ENCODE results near the gene IGFLR1. TPM values are rescaled to one million over a fixed set of nuclear protein-coding genes. Genes with fewer than 3 reads are reported as not detected.

The IGFLR1 gene
- total RNA-seq, 2 donors from 2014 or later, result 5.4 to 6.9 TPM

DNA sequence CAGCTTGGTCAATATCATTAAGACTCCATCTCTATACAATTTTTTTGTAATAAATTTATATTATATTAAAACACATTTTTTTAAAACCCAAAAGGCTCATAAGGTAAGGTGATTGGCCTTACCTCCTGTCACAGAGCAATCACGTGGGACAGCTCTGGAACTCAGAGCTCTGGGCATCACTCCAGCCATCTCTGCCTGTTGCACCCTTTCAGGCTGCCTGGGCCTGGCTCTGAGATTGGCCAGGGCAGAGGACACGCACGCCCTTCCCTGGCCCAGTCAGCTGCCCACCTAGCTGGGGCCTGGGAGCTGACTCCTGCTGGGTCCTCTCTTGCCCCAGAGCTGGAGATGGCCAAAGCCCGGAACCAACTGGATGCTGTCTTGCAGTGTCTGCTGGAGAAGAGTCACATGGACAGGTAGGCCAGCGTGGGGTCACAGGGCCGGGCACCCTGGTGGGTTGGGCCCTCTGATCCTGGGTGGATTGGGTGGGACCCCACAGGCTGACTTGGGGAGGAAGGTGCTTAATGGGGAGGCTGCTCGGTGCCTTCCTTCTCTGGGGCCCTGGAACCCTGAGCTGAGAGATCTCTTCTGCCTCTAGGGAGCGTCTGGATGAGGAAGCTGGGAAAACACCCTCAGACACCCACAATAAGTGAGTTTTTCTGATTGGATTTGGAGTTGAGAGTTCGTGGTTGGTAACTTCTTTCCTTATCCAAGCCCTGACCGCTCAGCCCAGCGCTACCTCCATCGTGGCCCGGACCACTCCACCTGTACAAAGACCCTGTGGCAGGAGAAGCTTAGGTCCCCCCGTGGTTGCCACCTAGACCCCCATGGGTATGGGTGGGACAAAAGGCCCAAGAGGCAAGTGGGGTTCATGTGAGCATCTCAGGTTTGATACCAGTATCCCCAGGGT lies 9.8 kb upstream of the IGFLR1 start:
- no peak overlapping the region for H3K4me3 ChIP-seq
- no peaks in the 10 kb centered on the region for H3K9me3 ChIP-seq
- H3K27me3 ChIP-seq, result no peaks in the 10 kb centered on the region
- TF ChIP-seq, protein P1, sequence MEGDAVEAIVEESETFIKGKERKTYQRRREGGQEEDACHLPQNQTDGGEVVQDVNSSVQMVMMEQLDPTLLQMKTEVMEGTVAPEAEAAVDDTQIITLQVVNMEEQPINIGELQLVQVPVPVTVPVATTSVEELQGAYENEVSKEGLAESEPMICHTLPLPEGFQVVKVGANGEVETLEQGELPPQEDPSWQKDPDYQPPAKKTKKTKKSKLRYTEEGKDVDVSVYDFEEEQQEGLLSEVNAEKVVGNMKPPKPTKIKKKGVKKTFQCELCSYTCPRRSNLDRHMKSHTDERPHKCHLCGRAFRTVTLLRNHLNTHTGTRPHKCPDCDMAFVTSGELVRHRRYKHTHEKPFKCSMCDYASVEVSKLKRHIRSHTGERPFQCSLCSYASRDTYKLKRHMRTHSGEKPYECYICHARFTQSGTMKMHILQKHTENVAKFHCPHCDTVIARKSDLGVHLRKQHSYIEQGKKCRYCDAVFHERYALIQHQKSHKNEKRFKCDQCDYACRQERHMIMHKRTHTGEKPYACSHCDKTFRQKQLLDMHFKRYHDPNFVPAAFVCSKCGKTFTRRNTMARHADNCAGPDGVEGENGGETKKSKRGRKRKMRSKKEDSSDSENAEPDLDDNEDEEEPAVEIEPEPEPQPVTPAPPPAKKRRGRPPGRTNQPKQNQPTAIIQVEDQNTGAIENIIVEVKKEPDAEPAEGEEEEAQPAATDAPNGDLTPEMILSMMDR (IDR thresholded peaks at IDR 0.05), result no peak
- no peaks in the 10 kb centered on the region for H3K4me1 ChIP-seq
- H3K36me3 ChIP-seq, result peaks cover 5% of the 10 kb centered on the region
- no peak overlapping the region for H3K27ac ChIP-seq
- no peak overlapping the region for H3K9ac ChIP-seq (ENCODE audit: low read depth in 2 of 2, low read length in 2 of 2)
- intact Hi-C loops (cut with DNase I), result no loop called here
- DNase-seq, result no peak

DNA sequence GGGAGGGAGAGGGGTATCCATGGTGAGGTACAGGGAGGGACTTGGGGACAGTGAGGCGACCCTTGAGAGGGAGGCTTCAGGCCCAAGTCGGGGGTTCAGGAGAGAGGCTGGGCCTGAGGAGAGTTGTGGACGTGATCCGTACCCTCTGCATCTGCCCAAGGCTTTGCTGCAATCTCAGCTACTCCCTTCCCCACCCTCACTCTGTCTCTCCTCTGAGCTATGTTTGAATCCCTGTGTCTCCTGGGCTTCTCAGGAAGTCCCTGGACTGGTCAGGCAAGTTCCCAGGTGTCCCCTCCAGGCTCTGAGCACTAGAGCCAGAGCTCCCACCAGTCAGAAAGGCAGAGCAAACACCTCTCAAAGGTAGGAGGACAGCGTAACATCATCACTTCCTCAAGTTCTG lies 7.9 kb upstream of the IGFLR1 start:
- Histone ChIP-seq H3K36me3 (peaks cover 5% of the 10 kb centered on the region), H3K9ac (ENCODE audit: low read depth in 2 of 2, low read length in 2 of 2) (no peak overlapping the region), H3K4me1 (no peaks in the 10 kb centered on the region), H3K9me3 (no peaks in the 10 kb centered on the region), H3K27ac (no peak overlapping the region), H3K4me3 (no peak overlapping the region), H3K27me3 (no peaks in the 10 kb centered on the region)
- DNase-seq, result no peak
- TF ChIP-seq, protein P1 (IDR thresholded peaks at IDR 0.05), result no peak
- intact Hi-C loops (cut with DNase I), result no loop called here

- peak within 1 kb of the TSS; percentile 52 for H3K27ac ChIP-seq
- TF ChIP-seq, protein P1 (IDR thresholded peaks at IDR 0.05), result no peak
- intact Hi-C loops (cut with DNase I), result loop anchor here (10.0 kb wide), 1 partner anchor 186 kb away; the partner anchor contains the start of gene LRFN3
Measured at GRCh38 chr19:35748106-35749020, 6.1 kb upstream of the IGFLR1 start, which contains the start of gene LIN37. Gene LIN37, plus strand, starts transcription at chr19:35748576. Its CDS starts 149 bp downstream, at chr19:35748725.

GRCh38 chr19:35746531-35746930 lies 4.3 kb upstream of the IGFLR1 start:
- H3K36me3 ChIP-seq, result no peaks in the 10 kb centered on the region
- intact Hi-C loops (cut with DNase I), result loop anchor here (10.0 kb wide), 1 partner anchor 188 kb away; the partner anchor contains the start of gene LRFN3
- H3K27ac ChIP-seq, result no peak overlapping the region
- TF ChIP-seq, protein P1 (IDR thresholded peaks at IDR 0.05), result no peak
- H3K9ac ChIP-seq (ENCODE audit: low read depth in 2 of 2, low read length in 2 of 2), result peak overlapping the region in 1 of 2 donors; percentile 79
- peak overlapping the region; percentile 89 for H3K4me3 ChIP-seq
- no peak for DNase-seq
- H3K9me3 ChIP-seq, result no peaks in the 10 kb centered on the region
- H3K4me1 ChIP-seq, result no peaks in the 10 kb centered on the region
- no peaks in the 10 kb centered on the region for H3K27me3 ChIP-seq

More at GRCh38 chr19:35748106-35749020, 6.1 kb upstream of the IGFLR1 start, which contains the start of gene LIN37:
- no peaks in the 10 kb centered on the region for H3K27me3 ChIP-seq
- DNase-seq, result peak; percentile 100
- no peaks in the 10 kb centered on the region for H3K4me1 ChIP-seq
- H3K4me3 ChIP-seq, result peak within 1 kb of the TSS; percentile 84
- peak within 1 kb of the TSS; percentile 84 to 93 for H3K9ac ChIP-seq (ENCODE audit: low read depth in 2 of 2, low read length in 2 of 2)
- no peaks in the 10 kb centered on the region for H3K36me3 ChIP-seq
- no peaks in the 10 kb centered on the region for H3K9me3 ChIP-seq

- no peaks in the 10 kb centered on the region for H3K36me3 ChIP-seq
- intact Hi-C loops (cut with DNase I), result loop anchor here (10.0 kb wide), 1 partner anchor 189 kb away; the partner anchor contains the start of gene LRFN3
- no peak for DNase-seq
- TF ChIP-seq, protein P1 (IDR thresholded peaks at IDR 0.05), result no peak
- H3K4me3 ChIP-seq, result peak overlapping the region; percentile 89
- H3K4me1 ChIP-seq, result no peaks in the 10 kb centered on the region
- H3K9ac ChIP-seq (ENCODE audit: low read depth in 2 of 2, low read length in 2 of 2), result peak overlapping the region; percentile 67 to 79
- H3K27me3 ChIP-seq, result no peaks in the 10 kb centered on the region
- H3K9me3 ChIP-seq, result no peaks in the 10 kb centered on the region
- peak overlapping the region; percentile 100 for H3K27ac ChIP-seq
Measured at GRCh38 chr19:35746087-35746462, 3.8 kb upstream of the IGFLR1 start.
